GM10847 (cell line): Measurements from ENCODE around the gene ABRAXAS1.

ENCODE experiments used
- POLR2A ChIP-seq: IDR thresholded peaks from 2 replicates; pipeline ENCODE4 v1.6.1; 2011; ENCODE audit not compliant: insufficient read length; ENCODE audit errors: extremely low read depth

The ABRAXAS1 gene

DNA sequence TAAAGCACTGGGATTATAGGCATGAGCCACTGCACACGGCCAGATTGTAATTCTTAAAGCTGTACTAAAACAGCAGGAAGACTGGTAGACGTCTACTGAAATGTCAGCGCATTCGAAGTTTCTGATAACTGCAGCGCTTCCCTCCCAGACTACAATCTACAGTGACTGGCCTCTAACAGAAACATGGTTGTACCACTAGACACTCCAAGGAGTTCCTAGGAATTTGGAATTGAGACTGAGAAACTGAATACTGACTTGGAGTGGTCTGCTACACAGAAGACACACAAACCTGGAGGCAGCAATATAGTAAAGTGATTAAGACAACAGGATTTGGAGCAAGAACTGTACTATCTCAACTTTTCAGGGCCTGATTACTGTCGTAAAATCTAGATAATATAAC, 30.2 kb downstream of the ABRAXAS1 start:
- TF ChIP-seq POLR2A, result no peak

DNA sequence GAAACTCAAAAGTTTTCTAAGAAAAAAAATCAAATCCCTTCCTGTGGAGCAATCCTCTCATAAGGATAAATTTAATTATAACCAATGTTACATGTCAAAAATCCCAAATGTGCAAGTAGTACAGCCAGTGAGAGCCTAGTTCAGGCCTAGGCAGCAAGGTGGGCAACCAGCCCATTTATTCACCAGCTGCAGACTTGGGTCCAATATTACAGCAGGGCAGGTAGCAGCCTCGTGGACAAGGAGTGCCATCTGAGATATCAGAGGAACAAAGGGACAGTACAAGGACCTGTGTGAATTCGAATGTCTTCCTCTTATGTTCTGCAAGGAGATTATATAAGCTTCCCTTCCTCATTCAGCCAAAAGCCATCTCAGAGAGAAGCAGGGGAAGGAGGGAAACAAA, 35.9 kb downstream of the ABRAXAS1 start:
- no peak for TF ChIP-seq POLR2A

DNA sequence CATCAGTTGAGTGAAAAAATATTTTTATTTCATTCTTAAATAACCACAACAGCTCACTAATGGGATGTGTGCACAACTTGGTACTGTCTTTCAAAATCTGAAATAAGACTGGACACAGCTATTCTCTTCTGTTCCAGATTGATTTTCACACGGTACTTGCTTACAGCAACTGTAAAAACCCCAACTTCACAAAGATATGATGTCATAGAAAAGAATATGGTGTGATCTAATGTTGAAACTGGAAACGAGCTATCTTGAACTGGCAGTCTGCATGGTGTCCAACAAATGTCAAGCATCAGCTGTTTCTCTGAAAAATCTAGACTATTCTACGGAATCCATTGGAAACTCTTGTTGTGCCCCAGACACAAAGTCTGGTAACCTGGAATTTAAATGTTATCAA, 44.0 kb downstream of the ABRAXAS1 start:
- no peak for TF ChIP-seq POLR2A

GRCh38 chr4:83440148-83440814, 44.6 kb downstream of the ABRAXAS1 start:
- no peak for TF ChIP-seq POLR2A

DNA sequence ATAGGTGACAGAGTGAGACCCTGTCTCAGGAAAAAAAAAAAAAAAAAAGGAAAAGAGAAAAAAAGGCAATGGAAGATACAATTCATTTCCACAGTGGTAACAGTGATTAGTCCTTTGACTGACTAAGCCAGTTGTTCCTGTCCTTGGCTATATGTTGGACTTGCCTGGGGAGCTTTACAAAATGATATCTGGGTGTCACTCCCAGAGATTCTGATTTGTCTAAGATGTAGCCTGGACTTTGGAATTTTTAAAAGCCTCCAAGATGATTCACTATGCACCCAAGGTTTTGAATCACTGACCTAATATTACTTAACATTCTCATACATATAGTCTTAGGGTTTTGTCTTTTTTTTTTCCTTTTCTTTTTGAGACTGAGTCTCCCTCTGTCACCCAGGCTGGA, 46.2 kb downstream of the ABRAXAS1 start:
- no peak for TF ChIP-seq POLR2A

DNA sequence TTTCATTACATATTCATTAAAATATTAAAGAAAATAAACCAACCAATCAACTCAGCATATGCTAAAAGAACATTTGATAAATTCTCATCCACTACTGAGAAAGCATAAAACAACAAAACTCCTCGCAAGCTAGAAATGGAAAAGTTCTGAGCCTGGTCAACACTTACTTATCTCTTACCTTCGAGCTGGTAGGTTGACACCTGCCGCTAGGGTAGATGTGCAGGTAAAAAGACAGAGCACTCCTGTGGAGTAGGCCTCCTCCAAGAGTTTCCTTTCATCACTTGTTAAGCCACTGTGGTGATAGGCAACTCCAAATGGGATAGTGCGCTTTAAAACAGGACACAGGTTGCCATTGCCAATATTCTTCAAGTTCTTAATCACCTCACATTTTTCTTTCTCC, 48.2 kb downstream of the ABRAXAS1 start:
- no peak for TF ChIP-seq POLR2A

GRCh38 chr4:83431200-83431599, 53.7 kb downstream of the ABRAXAS1 start:
- no peak for TF ChIP-seq POLR2A

GRCh38 chr4:83418211-83418610, 66.7 kb downstream of the ABRAXAS1 start:
- no peak for TF ChIP-seq POLR2A

GRCh38 chr4:83417566-83417965, 67.3 kb downstream of the ABRAXAS1 start:
- no peak for TF ChIP-seq POLR2A

DNA sequence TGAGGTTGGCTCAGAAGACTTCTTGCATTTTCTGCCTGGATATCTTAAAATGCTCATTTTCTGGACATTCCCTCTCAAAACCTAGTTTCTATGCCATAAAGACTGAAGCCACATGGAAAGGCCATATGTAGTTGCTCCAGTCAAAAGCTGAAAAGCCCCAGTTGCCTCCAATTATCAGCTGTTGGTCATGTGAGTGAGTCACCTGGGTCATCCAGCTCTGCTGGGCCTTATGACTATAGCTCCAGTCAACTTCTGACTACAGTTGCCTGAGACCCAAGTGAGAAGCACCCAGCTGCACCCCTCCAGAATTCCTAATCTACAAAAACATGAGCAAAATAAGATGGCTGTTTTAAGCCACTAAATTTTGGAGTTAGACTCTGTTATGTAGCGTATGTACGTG, 71.2 kb downstream of the ABRAXAS1 start:
- no peak for TF ChIP-seq POLR2A
